Neural progenitor cell (in vitro differentiated cells): ENCODE data around the gene TBXAS1.

Experiments
- EZH2 ChIP-seq: fragments of 200-600 bp; sonication (generic); IDR thresholded peaks from 2 replicates; pipeline ENCODE4 v1.6.1; 2017; ENCODE audit warnings: antibody characterized with exemption, mild to moderate bottlenecking, moderate library complexity
- TF ChIP-seq, protein P1 (sequence below): fragments of 200-600 bp; sonication (generic); IDR thresholded peaks from 2 replicates; pipeline ENCODE4 v1.5.1; 2017; ENCODE audit warnings: antibody characterized with exemption, mild to moderate bottlenecking

DNA sequence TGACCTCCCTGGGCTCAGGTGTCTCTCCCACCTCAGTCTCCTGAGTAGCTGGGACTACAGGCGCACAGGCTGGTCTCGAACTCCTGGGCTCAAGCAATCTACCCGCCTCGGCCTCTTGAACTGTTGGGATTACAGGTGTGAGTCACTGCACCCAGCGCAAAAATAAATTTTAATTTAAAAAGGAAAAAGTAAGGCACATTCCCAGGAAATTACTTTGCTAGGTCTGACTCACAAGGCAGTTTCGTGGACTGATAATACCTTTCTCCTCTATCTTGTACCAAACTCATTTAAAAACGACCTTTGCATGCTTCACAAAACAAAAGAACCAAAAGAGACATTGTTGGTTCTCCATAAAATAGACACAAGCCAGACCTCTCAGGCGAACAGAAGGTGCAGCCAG is 204.0 kb downstream of the TBXAS1 start:
- TF ChIP-seq, protein P1, sequence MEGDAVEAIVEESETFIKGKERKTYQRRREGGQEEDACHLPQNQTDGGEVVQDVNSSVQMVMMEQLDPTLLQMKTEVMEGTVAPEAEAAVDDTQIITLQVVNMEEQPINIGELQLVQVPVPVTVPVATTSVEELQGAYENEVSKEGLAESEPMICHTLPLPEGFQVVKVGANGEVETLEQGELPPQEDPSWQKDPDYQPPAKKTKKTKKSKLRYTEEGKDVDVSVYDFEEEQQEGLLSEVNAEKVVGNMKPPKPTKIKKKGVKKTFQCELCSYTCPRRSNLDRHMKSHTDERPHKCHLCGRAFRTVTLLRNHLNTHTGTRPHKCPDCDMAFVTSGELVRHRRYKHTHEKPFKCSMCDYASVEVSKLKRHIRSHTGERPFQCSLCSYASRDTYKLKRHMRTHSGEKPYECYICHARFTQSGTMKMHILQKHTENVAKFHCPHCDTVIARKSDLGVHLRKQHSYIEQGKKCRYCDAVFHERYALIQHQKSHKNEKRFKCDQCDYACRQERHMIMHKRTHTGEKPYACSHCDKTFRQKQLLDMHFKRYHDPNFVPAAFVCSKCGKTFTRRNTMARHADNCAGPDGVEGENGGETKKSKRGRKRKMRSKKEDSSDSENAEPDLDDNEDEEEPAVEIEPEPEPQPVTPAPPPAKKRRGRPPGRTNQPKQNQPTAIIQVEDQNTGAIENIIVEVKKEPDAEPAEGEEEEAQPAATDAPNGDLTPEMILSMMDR, result no peak
- no peak for TF ChIP-seq EZH2
